H9 (cell line): Measurements from ENCODE around the gene MRPL57. TPM values are rescaled to one million over a fixed set of nuclear protein-coding genes. Genes with fewer than 3 reads are reported as not detected.
"Not testable (repeated sequence)": the region's sequence is repeated elsewhere in the genome, so short reads cannot be mapped to it uniquely, and the experiment has no call there.

Source experiments
- DNase-seq: peaks from one replicate; pipeline ENCODE4 v3.0.0-alpha.2; 2017
- H2AFZ ChIP-seq: one replicate; pipeline ENCODE4 v1.6.1; 2013; ENCODE audit warnings: mild to moderate bottlenecking, low read length, control low read depth, moderate library complexity
- H2AK5ac ChIP-seq: 2 replicates; pipeline ENCODE4 v1.6.1; 2013; ENCODE audit warnings: low read length, control low read depth, mixed read lengths; ENCODE audit not compliant: insufficient read length
- H2BK120ac ChIP-seq: one replicate; pipeline ENCODE4 v1.6.1; 2013; ENCODE audit warnings: low read depth, mild to moderate bottlenecking, low read length, control low read depth, inconsistent platforms; ENCODE audit not compliant: poor library complexity, severe bottlenecking
- H2BK12ac ChIP-seq: 2 replicates; pipeline ENCODE4 v1.6.1; 2013; ENCODE audit warnings: low read length, control low read depth, mixed read lengths, low read depth; ENCODE audit not compliant: insufficient read length
- H2BK15ac ChIP-seq: 2 replicates; pipeline ENCODE4 v1.6.1; 2013; ENCODE audit warnings: low read depth, low read length, control low read depth
- H2BK20ac ChIP-seq: one replicate; pipeline ENCODE4 v1.6.1; 2013; ENCODE audit warnings: low read depth, mild to moderate bottlenecking, low read length, control low read depth, inconsistent platforms; ENCODE audit not compliant: poor library complexity, severe bottlenecking
- H2BK5ac ChIP-seq: 2 replicates; pipeline ENCODE4 v1.6.1; 2013; ENCODE audit warnings: low read length, control low read depth, mixed read lengths; ENCODE audit not compliant: insufficient read length
- H3K14ac ChIP-seq: 2 replicates; pipeline ENCODE4 v1.6.1; 2013; ENCODE audit warnings: low read length, control low read depth; ENCODE audit not compliant: insufficient read depth
- H3K18ac ChIP-seq: 2 replicates; pipeline ENCODE4 v1.6.1; 2013; ENCODE audit warnings: low read depth, mild to moderate bottlenecking, mixed read lengths, low read length, control low read depth; ENCODE audit not compliant: insufficient read length
- H3K23ac ChIP-seq: 2 replicates; pipeline ENCODE4 v1.6.1; 2013; ENCODE audit warnings: low read length, control low read depth, mixed read lengths, low read depth; ENCODE audit not compliant: insufficient read length
- H3K23me2 ChIP-seq: 2 replicates; pipeline ENCODE4 v1.6.1; 2013; ENCODE audit warnings: low read depth, mild to moderate bottlenecking, mixed read lengths, low read length, control low read depth; ENCODE audit not compliant: insufficient read length, poor library complexity, severe bottlenecking
- H3K27ac ChIP-seq: 2 replicates; pipeline ENCODE4 v1.5.1; 2013; ENCODE audit warnings: low read length, control low read depth, mixed read lengths, low read depth; ENCODE audit not compliant: insufficient read length
- H3K27me3 ChIP-seq: 2 replicates; pipeline ENCODE4 v1.6.1; 2013; ENCODE audit warnings: low read length, control low read depth, inconsistent platforms; ENCODE audit not compliant: insufficient read depth
- H3K4ac ChIP-seq: 2 replicates; pipeline ENCODE4 v1.6.1; 2013; ENCODE audit warnings: low read depth, mild to moderate bottlenecking, control low read depth, inconsistent platforms, low read length, moderate library complexity
- H3K4me1 ChIP-seq: 2 replicates; pipeline ENCODE4 v1.6.1; 2013; ENCODE audit warnings: low read length, control low read depth, inconsistent platforms; ENCODE audit not compliant: insufficient read depth
- H3K4me2 ChIP-seq: 2 replicates; pipeline ENCODE4 v1.6.1; 2013; ENCODE audit warnings: low read length, control low read depth, mixed read lengths; ENCODE audit not compliant: insufficient read length, insufficient read depth
- H3K56ac ChIP-seq: 2 replicates; pipeline ENCODE4 v1.6.1; 2013; ENCODE audit warnings: low read depth, mild to moderate bottlenecking, mixed read lengths, low read length, control low read depth; ENCODE audit not compliant: insufficient read length
- H3K79me1 ChIP-seq: 2 replicates; pipeline ENCODE4 v1.6.1; 2013; ENCODE audit warnings: low read depth, mild to moderate bottlenecking, moderate library complexity, low read length, control low read depth, inconsistent platforms; ENCODE audit not compliant: insufficient read depth, poor library complexity, severe bottlenecking
- H3K79me2 ChIP-seq: 2 replicates; pipeline ENCODE4 v1.6.1; 2013; ENCODE audit warnings: low read length, control low read depth, inconsistent platforms; ENCODE audit not compliant: insufficient read depth
- H3K9ac ChIP-seq: 2 replicates; pipeline ENCODE4 v1.6.1; 2013; ENCODE audit warnings: low read length, control low read depth, mixed read lengths; ENCODE audit not compliant: insufficient read length; ENCODE audit errors: extremely low read depth
- H3K9me3 ChIP-seq: one replicate; pipeline ENCODE4 v1.6.1; 2013; ENCODE audit warnings: low read depth, low read length, inconsistent platforms; ENCODE audit not compliant: control insufficient read depth
- H3T11ph ChIP-seq: one replicate; pipeline ENCODE4 v1.6.1; 2013; ENCODE audit warnings: mild to moderate bottlenecking, low read length, control low read depth, inconsistent platforms
- H4K20me1 ChIP-seq: one replicate; pipeline ENCODE4 v1.6.1; 2013; ENCODE audit not compliant: control insufficient read depth, insufficient read length, insufficient read depth
- H4K5ac ChIP-seq: 2 replicates; pipeline ENCODE4 v1.6.1; 2013; ENCODE audit warnings: low read depth, mild to moderate bottlenecking, mixed read lengths, low read length, control low read depth; ENCODE audit not compliant: insufficient read length
- H4K8ac ChIP-seq: replicated peaks from 2 replicates; pipeline ENCODE4 v1.6.1; 2013; ENCODE audit warnings: low read length, control low read depth, mixed read lengths, low read depth; ENCODE audit not compliant: insufficient read length
- H4K91ac ChIP-seq: 2 replicates; pipeline ENCODE4 v1.6.1; 2013; ENCODE audit warnings: low read depth, mild to moderate bottlenecking, moderate library complexity, mixed read lengths, low read length, control low read depth; ENCODE audit not compliant: insufficient read length
- H3K27ac Mint-ChIP-seq, 3 experiments: 2 replicates in 2 of 3; 3 replicates in 1 of 3; pipeline ENCODE4 v1.8.0; 2020 to 2021; ENCODE audit warnings: mixed read lengths in 3 of 3, mild to moderate bottlenecking in 1 of 3, moderate library complexity in 1 of 3
- H3K27me3 Mint-ChIP-seq: 2 replicates; pipeline ENCODE4 v1.8.0; 2021; ENCODE audit warnings: low read depth, mild to moderate bottlenecking, moderate library complexity, mixed read lengths
- H3K36me3 Mint-ChIP-seq, 3 experiments: 2 replicates in 2 of 3; 3 replicates in 1 of 3; pipeline ENCODE4 v1.8.0; 2020 to 2021; ENCODE audit warnings: low read depth in 3 of 3, mixed read lengths in 3 of 3; ENCODE audit not compliant: insufficient read depth in 1 of 3
- H3K4me1 Mint-ChIP-seq, 2 experiments: 2 replicates each; pipeline ENCODE4 v1.8.0; 2020; ENCODE audit warnings: mixed read lengths in 2 of 2
- H3K4me3 Mint-ChIP-seq, 2 experiments: 2 replicates in 1 of 2; 3 replicates in 1 of 2; pipeline ENCODE4 v1.8.0; 2020 to 2021; ENCODE audit warnings: mild to moderate bottlenecking in 2 of 2, mixed read lengths in 2 of 2, moderate library complexity in 1 of 2
- H3K9me3 Mint-ChIP-seq, 2 experiments: 2 replicates in 1 of 2; 3 replicates in 1 of 2; pipeline ENCODE4 v1.8.0; 2020; ENCODE audit warnings: mild to moderate bottlenecking in 2 of 2, mixed read lengths in 2 of 2, moderate library complexity in 1 of 2
- WGBS: extraction: QIAGEN DNeasy Blood & Tissue Kit; methylation state at CpG from one replicate; pipeline ENCODE4 v1.1.7; 2013; ENCODE audit warnings: missing lambda C conversion rate, low lambda C conversion rate, mixed read lengths; ENCODE audit not compliant: insufficient read length; ENCODE audit errors: extremely low coverage; 5-methylcytosine and 5-hydroxymethylcytosine counted together
- total RNA-seq: library from RNA; stranded (reverse); gene quantifications from 2 replicates; pipeline ENCODE4 v1.2.1, GENCODE V29; 2021
- TF ChIP-seq, protein P1 (sequence below): fragments of 200-600 bp; sonication (generic); conservative IDR thresholded peaks from 3 replicates; pipeline ENCODE4 v1.8.0; 2021; ENCODE audit warnings: antibody characterized with exemption, mild to moderate bottlenecking

MRPL57 gene
- total RNA-seq, 1 experiment from 2014 or later: 33.2 TPM

GRCh38 chr13:21164631-21165030 lies 11.8 kb upstream of the MRPL57 start:
- H3K4me1 ChIP-seq: no peaks in the 10 kb centered on the region
- no peak overlapping the region for H3K4me2 ChIP-seq
- H3K79me2 ChIP-seq: peaks cover 2% of the 10 kb centered on the region; the same call in 1 of the 2 replicates
- no peak overlapping the region for H2AFZ ChIP-seq
- H3K23ac ChIP-seq: no peak overlapping the region
- Mint-ChIP-seq H3K27me3 (no peaks in the 10 kb centered on the region), H3K9me3 (no peaks in the 10 kb centered on the region), H3K4me3 (no peak overlapping the region), H3K27ac (no peak overlapping the region), H3K36me3 (peaks cover 24 to 57% (median 35%) of the 10 kb centered on the region in 3 experiments; a peak in 6 of 7 replicates), H3K4me1 (no peaks in the 10 kb centered on the region)
- no peak overlapping the region for H3K4ac ChIP-seq
- no peaks in the 10 kb centered on the region for H4K20me1 ChIP-seq
- H3T11ph ChIP-seq: no peak overlapping the region
- H3K79me1 ChIP-seq: peaks cover 3% of the 10 kb centered on the region
- H4K5ac ChIP-seq: no peak overlapping the region
- no peak overlapping the region for H4K91ac ChIP-seq
- H3K9ac ChIP-seq: no peak overlapping the region
- no peak overlapping the region for H2BK120ac ChIP-seq
- no peak overlapping the region for H3K14ac ChIP-seq
- H2BK20ac ChIP-seq: no peak overlapping the region
- H2BK12ac ChIP-seq: no peak overlapping the region
- no peak overlapping the region for H3K27ac ChIP-seq
- H3K18ac ChIP-seq: no peak overlapping the region
- TF ChIP-seq, protein P1, sequence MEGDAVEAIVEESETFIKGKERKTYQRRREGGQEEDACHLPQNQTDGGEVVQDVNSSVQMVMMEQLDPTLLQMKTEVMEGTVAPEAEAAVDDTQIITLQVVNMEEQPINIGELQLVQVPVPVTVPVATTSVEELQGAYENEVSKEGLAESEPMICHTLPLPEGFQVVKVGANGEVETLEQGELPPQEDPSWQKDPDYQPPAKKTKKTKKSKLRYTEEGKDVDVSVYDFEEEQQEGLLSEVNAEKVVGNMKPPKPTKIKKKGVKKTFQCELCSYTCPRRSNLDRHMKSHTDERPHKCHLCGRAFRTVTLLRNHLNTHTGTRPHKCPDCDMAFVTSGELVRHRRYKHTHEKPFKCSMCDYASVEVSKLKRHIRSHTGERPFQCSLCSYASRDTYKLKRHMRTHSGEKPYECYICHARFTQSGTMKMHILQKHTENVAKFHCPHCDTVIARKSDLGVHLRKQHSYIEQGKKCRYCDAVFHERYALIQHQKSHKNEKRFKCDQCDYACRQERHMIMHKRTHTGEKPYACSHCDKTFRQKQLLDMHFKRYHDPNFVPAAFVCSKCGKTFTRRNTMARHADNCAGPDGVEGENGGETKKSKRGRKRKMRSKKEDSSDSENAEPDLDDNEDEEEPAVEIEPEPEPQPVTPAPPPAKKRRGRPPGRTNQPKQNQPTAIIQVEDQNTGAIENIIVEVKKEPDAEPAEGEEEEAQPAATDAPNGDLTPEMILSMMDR: no peak
- no peak overlapping the region for H3K56ac ChIP-seq
- H3K27me3 ChIP-seq: no peaks in the 10 kb centered on the region
- no peak overlapping the region for H2BK5ac ChIP-seq
- H2AK5ac ChIP-seq: no peak overlapping the region
- no peak for DNase-seq
- WGBS: no CpG with 5 or more reads among the region's 4 CpGs
- H3K23me2 ChIP-seq: no peaks in the 10 kb centered on the region
- H2BK15ac ChIP-seq: no peak overlapping the region
- no peak overlapping the region for H4K8ac ChIP-seq
- H3K9me3 ChIP-seq: no peaks in the 10 kb centered on the region

GRCh38 chr13:21165606-21166005 lies 10.9 kb upstream of the MRPL57 start:
- H2AK5ac ChIP-seq, H4K20me1 ChIP-seq, H3K23me2 ChIP-seq, DNase-seq, H3K14ac ChIP-seq, H2BK12ac ChIP-seq, H2AFZ ChIP-seq, H4K8ac ChIP-seq, H3T11ph ChIP-seq, H3K9me3 Mint-ChIP-seq, H3K4me1 Mint-ChIP-seq, H3K27ac ChIP-seq, H3K4ac ChIP-seq, H3K4me2 ChIP-seq, H3K4me3 Mint-ChIP-seq, H4K91ac ChIP-seq, H3K27me3 ChIP-seq, H2BK120ac ChIP-seq, H4K5ac ChIP-seq, H3K9ac ChIP-seq, H3K27me3 Mint-ChIP-seq, H3K23ac ChIP-seq, H2BK20ac ChIP-seq, H3K56ac ChIP-seq, H3K79me1 ChIP-seq, H3K18ac ChIP-seq, H3K4me1 ChIP-seq, H2BK5ac ChIP-seq, H3K9me3 ChIP-seq, H2BK15ac ChIP-seq, H3K79me2 ChIP-seq: not testable (repeated sequence)
- Mint-ChIP-seq H3K36me3 (peaks cover 26 to 57% (median 32%) of the 10 kb centered on the region in 3 experiments; a peak in 6 of 7 replicates), H3K27ac (peak overlapping the region in 1 of 3 experiments; percentile 28; a peak in 1 of 7 replicates)
- WGBS: no CpG with 5 or more reads among the region's 4 CpGs
